Right cardiac atrium (tissue), 5 donors: ENCODE results near the gene FBXO15. TPM values are rescaled to one million over a fixed set of nuclear protein-coding genes. Genes with fewer than 3 reads are reported as not detected.

Experiments
- ATAC-seq, 2 donors: fragments of 200-7000 bp; cut with Tn5 transposase; one replicate each; pipeline versions ENCODE4 v1.8.0 to v1.9.1; 2020; ENCODE audit warnings: moderate library complexity in 2 of 2, mild to moderate bottlenecking in 1 of 2
- DNase-seq, 3 donors: peaks; one replicate each; pipeline ENCODE4 v3.0.0-alpha.2; 2020
- H3K27ac ChIP-seq: one replicate; pipeline ENCODE4 v1.5.1; 2013; ENCODE audit warnings: mild to moderate bottlenecking, low read length, control low read depth, moderate library complexity
- H3K27me3 ChIP-seq: one replicate; pipeline ENCODE4 v1.6.1; 2013; ENCODE audit not compliant: control insufficient read depth, insufficient read depth
- H3K4me1 ChIP-seq: one replicate; pipeline ENCODE4 v1.6.1; 2013; ENCODE audit warnings: low read length; ENCODE audit not compliant: control insufficient read depth, insufficient read depth
- H3K4me3 ChIP-seq: one replicate; pipeline ENCODE4 v1.5.1; 2013; ENCODE audit warnings: low read length, control low read depth
- H3K9me3 ChIP-seq: one replicate; pipeline ENCODE4 v1.6.1; 2013; ENCODE audit warnings: low read length; ENCODE audit not compliant: control insufficient read depth
- WGBS: extraction: QIAGEN DNeasy Blood & Tissue Kit; methylation state at CpG from one replicate; pipeline ENCODE4 v1.1.7; 2013; 5-methylcytosine and 5-hydroxymethylcytosine counted together
- intact Hi-C, 4 donors: fragments of 100-400 bp; cut with DNase I; formaldehyde crosslinking; loops; one replicate each; pipeline versions ENCODE4 v1.11.0 to v1.14.0; 2022 to 2023
- long read RNA-seq, 4 donors: library from polyadenylated mRNA; unstranded; transcript quantifications; one replicate each; pipeline ENCODE4 v2.0.0, GENCODE V29; 2020 to 2021
- polyA plus RNA-seq: library from polyadenylated mRNA; stranded (reverse); fragments of 200-250 nt; gene quantifications from one replicate; pipeline ENCODE4 v1.2.3, GENCODE V29; 2013
- total RNA-seq, 4 donors: library from RNA; stranded (reverse); fragmentation: NEBNext Ultra II Directional; extraction: Animal tissue kit (Norgen Biotek cat#: 25700); gene quantifications; one replicate each; pipeline ENCODE4 v1.2.1, GENCODE V29; 2021
- donor health status: healthy with polysubstance abuse.
- donor health status: DM: no; HTN: yes; CAD: no.
- donor health status: DM: no; HTN: no; CAD: no.
- donor health status: DM: no; HTN: yes; CAD: no; lungs with severe emphysema.
- donor health status: DM: yes; HTN: yes; CAD: no.

FBXO15 gene
- total RNA-seq (1 to 10 TPM in 1 of 4 donors, under 1 TPM in 2, not detected in 1; 0.43 to 1.1 (median 0.57) TPM), polyA plus RNA-seq (0.43 TPM)
- long read RNA-seq, donor 1, partial matches to known transcripts: 1 of 1 reads
- long read RNA-seq, donor 1, other reads (novel, unspliced or antisense): 0 of 1 reads
- long read RNA-seq, donor 2: 0 reads
- long read RNA-seq, donor 3: 0 reads
- long read RNA-seq, donor 4: 0 reads

GRCh38 chr18:74147779-74148542 is at the start of gene FBXO15, which contains the start of gene TIMM21:
Gene FBXO15 (minus strand): TSS chr18:74147834. CDS start chr18:74147785, 49 bp downstream.
Gene TIMM21 (plus strand): TSS chr18:74148523. CDS start chr18:74148809, 286 bp downstream.
- Histone ChIP-seq H3K27ac (peak within 1 kb of the TSS; percentile 94), H3K9me3 (no peaks in the 10 kb centered on the region), H3K4me1 (peaks cover 5% of the 10 kb centered on the region), H3K27me3 (no peaks in the 10 kb centered on the region), H3K4me3 (peak within 1 kb of the TSS; percentile 87)
- under 1% methylated on average over 58 of the region's 58 CpGs for WGBS
- ATAC-seq (peak; percentile 98), DNase-seq (peak; percentile 98 to 99 (median 99))
- intact Hi-C loops: no loop called here

- Histone ChIP-seq H3K27ac (no peak overlapping the region), H3K4me3 (no peak overlapping the region), H3K27me3 (no peaks in the 10 kb centered on the region), H3K9me3 (no peaks in the 10 kb centered on the region), H3K4me1 (no peaks in the 10 kb centered on the region)
- ATAC-seq: peak; percentile 69 to 80
- 6% methylated on average over 9 of the region's 9 CpGs for WGBS
- intact Hi-C loops: loop anchor here in 3 of 4 donors (2.0 to 10.0 kb wide), 4 partner anchors 136 to 358 kb away; no protein-coding TSS in a partner anchor
- no peak for DNase-seq
These were observed 48.8 kb upstream of the FBXO15 start for GRCh38 chr18:74196220-74197119.

- no peaks in the 10 kb centered on the region for H3K27me3 ChIP-seq
- H3K4me1 ChIP-seq: no peaks in the 10 kb centered on the region
- no peak for ATAC-seq
- DNase-seq: no peak
- WGBS: 46% methylated on average over 3 of the region's 3 CpGs
- no peak overlapping the region for H3K4me3 ChIP-seq
- no peaks in the 10 kb centered on the region for H3K9me3 ChIP-seq
- no peak overlapping the region for H3K27ac ChIP-seq
- intact Hi-C loops: loop anchor here in 3 of 4 donors (5.0 to 10.0 kb wide), 3 partner anchors 138 to 360 kb away; no protein-coding TSS in a partner anchor
These were observed 47.1 kb upstream of the FBXO15 start for GRCh38 chr18:74194691-74195090.

- Histone ChIP-seq H3K27ac (no peak overlapping the region), H3K9me3 (no peaks in the 10 kb centered on the region), H3K27me3 (no peaks in the 10 kb centered on the region), H3K4me1 (no peaks in the 10 kb centered on the region), H3K4me3 (no peak overlapping the region)
- ATAC-seq: no peak
- intact Hi-C loops: loop anchor here in 2 of 4 donors (10.0 kb wide), 2 partner anchors 283 to 363 kb away; no protein-coding TSS in a partner anchor
- 83% methylated on average over 14 of the region's 14 CpGs for WGBS
- no peak for DNase-seq
These were observed 43.9 kb upstream of the FBXO15 start for GRCh38 chr18:74191577-74191976.

- intact Hi-C loops: loop anchor here in 2 of 4 donors (10.0 kb wide), 2 partner anchors 285 to 365 kb away; no protein-coding TSS in a partner anchor
- Histone ChIP-seq H3K27me3 (no peaks in the 10 kb centered on the region), H3K9me3 (no peaks in the 10 kb centered on the region), H3K4me3 (no peak overlapping the region), H3K27ac (no peak overlapping the region), H3K4me1 (no peaks in the 10 kb centered on the region)
- WGBS: 62% methylated on average over 4 of the region's 4 CpGs
- ATAC-seq: peak; percentile 43 to 64
- DNase-seq: no peak
These were observed 42.5 kb upstream of the FBXO15 start for GRCh38 chr18:74190086-74190485.

GRCh38 chr18:74186661-74187060 is 39.0 kb upstream of the FBXO15 start:
- 63% methylated on average over 3 of the region's 3 CpGs for WGBS
- Histone ChIP-seq H3K9me3 (no peaks in the 10 kb centered on the region), H3K27ac (no peak overlapping the region), H3K4me1 (no peaks in the 10 kb centered on the region), H3K27me3 (no peaks in the 10 kb centered on the region), H3K4me3 (no peak overlapping the region)
- ATAC-seq (no peak), DNase-seq (no peak)
- intact Hi-C loops: loop anchor here in 1 of 4 donors (10.0 kb wide), 1 partner anchor 358 kb away; no protein-coding TSS in a partner anchor

- Histone ChIP-seq H3K27me3 (no peaks in the 10 kb centered on the region), H3K9me3 (no peaks in the 10 kb centered on the region), H3K4me3 (no peak overlapping the region), H3K27ac (no peak overlapping the region), H3K4me1 (no peaks in the 10 kb centered on the region)
- intact Hi-C loops: loop anchor here in 1 of 4 donors (10.0 kb wide), 1 partner anchor 359 kb away; no protein-coding TSS in a partner anchor
- no peak for DNase-seq
- no peak for ATAC-seq
- 85% methylated on average over 2 of the region's 2 CpGs for WGBS
These were observed 38.2 kb upstream of the FBXO15 start for GRCh38 chr18:74185860-74186259.

GRCh38 chr18:74184875-74185274 is 37.2 kb upstream of the FBXO15 start:
- no peak overlapping the region for H3K4me3 ChIP-seq
- ATAC-seq (no peak), DNase-seq (no peak)
- 67% methylated on average over 3 of the region's 3 CpGs for WGBS
- intact Hi-C loops: loop anchor here in 1 of 4 donors (10.0 kb wide), 1 partner anchor 360 kb away; no protein-coding TSS in a partner anchor
- H3K4me1 ChIP-seq: no peaks in the 10 kb centered on the region
- H3K27ac ChIP-seq: no peak overlapping the region
- no peaks in the 10 kb centered on the region for H3K27me3 ChIP-seq
- H3K9me3 ChIP-seq: no peaks in the 10 kb centered on the region

GRCh38 chr18:74183130-74183529 is 35.5 kb upstream of the FBXO15 start:
- no peak overlapping the region for H3K4me3 ChIP-seq
- DNase-seq (no peak), ATAC-seq (no peak)
- H3K27me3 ChIP-seq: no peaks in the 10 kb centered on the region
- intact Hi-C loops: loop anchor here in 1 of 4 donors (10.0 kb wide), 1 partner anchor 362 kb away; no protein-coding TSS in a partner anchor
- no peaks in the 10 kb centered on the region for H3K9me3 ChIP-seq
- 48% methylated on average over 3 of the region's 3 CpGs for WGBS
- H3K27ac ChIP-seq: no peak overlapping the region
- no peaks in the 10 kb centered on the region for H3K4me1 ChIP-seq

- no peak overlapping the region for H3K4me3 ChIP-seq
- ATAC-seq (peak in 1 of 2 donors; percentile 41), DNase-seq (no peak)
- intact Hi-C loops: loop anchor here in 1 of 4 donors (10.0 kb wide), 1 partner anchor 362 kb away; no protein-coding TSS in a partner anchor
- no peaks in the 10 kb centered on the region for H3K4me1 ChIP-seq
- H3K9me3 ChIP-seq: no peaks in the 10 kb centered on the region
- no peak overlapping the region for H3K27ac ChIP-seq
- no peaks in the 10 kb centered on the region for H3K27me3 ChIP-seq
- WGBS: 92% methylated on average over 19 of the region's 19 CpGs
These were observed 34.7 kb upstream of the FBXO15 start for GRCh38 chr18:74182335-74182734.
